HG03060 (cell line): ENCODE measurements around the gene GABRD.

Experiments used
- ATAC-seq: cut with Tn5 transposase; IDR thresholded peaks from one replicate; pipeline ENCODE4 v1.9.1; 2021; ENCODE audit warnings: low read depth, moderate number of reproducible peaks; ENCODE audit not compliant: unreplicated experiment

GABRD gene

DNA sequence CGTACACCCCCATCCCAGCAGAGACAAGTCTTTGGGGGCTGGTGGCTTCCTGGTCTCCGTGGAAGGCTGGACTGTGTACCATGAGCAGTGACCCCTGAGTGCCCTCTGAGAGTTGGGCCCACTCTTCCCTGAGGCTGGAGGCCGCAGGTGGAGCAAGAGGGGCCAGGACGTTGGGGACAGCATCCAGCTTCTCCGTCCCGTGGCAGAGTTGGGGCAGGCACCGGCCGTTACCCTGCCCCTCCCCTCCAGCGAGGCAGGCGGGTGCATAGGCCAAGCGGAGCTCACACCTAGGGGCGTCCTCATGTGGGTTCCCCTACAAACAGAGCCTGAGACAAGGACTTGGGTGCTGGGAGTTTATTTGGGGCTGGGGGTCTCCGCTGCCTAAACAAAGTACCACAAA is 14.0 kb downstream of the GABRD start:
- no peak for ATAC-seq

DNA sequence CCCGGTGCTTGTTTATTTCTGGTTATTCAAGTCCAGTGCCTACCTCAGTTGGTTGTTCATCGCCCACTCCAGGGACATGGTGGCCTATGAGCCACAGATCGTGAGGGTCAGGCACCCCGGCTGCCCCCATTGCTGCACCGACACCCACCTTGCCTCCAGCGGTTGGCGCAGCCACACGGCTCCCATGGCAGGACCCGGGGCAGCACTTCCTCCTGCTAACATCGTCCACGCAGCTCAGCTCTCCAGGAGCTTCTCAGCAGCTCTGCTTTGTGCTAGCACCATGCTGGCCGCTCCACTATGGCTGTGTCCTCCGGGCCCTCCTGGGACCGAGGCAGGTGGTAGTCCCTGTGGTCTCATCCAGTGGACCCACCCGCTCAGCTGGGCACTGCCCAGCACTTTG is 17.1 kb downstream of the GABRD start:
- ATAC-seq: no peak

DNA sequence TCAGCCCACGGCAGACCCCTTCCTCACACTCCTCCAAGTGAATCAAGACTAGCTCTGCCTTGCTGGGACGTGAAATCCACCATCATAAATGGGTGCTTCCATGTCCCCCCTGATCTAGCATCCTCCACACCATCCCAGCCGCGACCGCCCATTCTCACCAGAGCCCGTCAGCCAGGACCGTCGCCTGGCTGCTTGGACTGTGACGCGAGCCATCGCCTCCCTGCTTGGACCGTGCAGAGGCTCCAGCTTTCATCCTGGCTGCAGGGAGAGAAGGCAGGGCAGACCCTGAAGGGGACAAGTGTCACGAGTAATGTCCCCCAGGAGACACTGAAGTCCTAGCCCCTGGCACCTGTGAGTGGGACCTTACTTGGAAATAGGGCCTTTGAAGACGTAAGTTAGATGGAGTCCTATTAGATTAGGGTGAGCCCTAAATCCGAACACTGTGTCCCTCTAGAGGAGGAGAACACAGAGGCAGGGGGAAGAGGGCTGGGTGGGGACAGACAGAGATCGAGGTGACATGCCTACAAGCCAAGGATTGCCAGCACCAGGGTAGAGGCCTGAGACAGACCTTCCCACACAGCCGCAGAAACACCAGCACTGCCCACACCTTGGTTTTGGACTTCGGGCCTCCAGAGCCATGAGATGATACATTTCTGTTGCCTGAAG is 18.3 kb downstream of the GABRD start:
- no peak for ATAC-seq

DNA sequence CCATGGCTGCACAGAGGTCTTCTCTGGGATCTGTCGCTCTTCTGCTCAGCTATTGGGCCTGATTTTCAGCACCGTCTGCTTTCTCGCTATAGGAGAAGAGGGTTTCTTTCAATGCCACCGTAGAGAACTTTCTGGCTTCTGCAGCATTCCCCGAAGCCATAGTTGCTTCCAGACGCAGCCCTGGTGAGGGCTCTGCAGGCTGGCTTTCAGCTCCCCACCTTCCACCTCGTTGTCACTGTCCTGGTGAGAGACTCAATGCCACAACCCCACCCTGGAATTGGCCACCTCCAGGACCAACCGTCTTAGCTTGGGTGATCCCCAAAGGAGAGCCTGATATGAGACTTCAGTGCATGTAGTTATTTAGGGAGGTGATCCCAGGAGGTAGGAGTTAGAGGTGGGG is 19.1 kb downstream of the GABRD start:
- ATAC-seq: no peak

DNA sequence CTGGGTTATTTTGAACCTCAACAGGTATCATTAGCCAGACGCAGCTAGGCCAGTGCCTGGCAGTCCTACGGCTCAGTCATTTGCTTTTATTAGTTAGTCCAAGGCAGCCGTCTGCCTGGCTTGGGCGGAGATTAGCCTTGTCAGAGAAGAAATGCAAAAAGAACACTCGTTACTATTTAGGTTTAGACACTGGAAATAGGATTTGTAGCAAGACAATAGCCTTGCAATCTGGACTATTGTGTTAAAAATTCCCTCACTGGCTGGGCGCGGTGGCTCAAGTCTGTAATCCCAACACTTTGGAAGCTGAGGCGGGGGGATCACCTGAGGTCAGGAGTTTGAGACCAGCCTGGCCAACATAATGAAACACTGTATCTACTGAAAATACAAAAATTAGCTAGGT is 20.1 kb downstream of the GABRD start:
- no peak for ATAC-seq

DNA sequence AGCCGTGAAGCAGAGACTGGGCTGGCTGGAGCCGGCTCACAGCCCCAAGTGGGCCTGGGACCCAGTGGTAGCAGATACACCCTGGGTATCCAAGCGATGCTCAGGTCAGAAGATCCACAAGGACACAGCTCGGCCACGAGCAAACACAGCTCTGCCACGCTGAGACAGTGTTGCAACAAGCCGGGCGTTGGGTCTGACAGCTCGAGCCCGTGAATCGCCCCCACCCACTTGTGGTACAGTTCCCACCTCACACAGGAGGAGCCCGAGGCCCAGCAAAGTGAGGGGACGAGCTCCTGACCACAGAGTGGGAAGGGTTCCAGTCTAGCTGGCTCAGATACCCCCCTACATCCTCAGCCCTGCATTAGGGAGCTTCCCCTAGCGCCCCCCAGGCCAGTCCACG is 22.2 kb downstream of the GABRD start:
- ATAC-seq: no peak

DNA sequence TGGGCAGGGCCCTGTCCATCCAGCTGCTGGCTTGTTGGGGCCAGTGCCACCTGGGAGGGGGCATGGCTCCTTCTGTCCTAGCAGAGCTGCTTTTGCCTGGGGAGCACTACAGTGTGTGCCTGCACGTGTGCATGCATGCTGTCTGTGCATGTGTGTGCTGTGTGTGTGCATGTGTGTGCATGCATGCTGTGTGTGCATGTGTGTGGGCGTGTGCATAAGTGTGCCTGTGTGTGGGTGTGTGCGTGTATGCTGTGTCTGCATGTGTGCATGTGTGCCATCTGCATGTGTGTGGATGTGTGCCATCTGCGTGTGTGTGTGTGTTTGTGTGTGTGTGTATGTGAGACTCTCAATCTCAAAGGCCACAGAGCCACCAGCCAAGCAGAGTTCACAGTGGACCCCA is 22.7 kb downstream of the GABRD start:
- ATAC-seq: no peak

DNA sequence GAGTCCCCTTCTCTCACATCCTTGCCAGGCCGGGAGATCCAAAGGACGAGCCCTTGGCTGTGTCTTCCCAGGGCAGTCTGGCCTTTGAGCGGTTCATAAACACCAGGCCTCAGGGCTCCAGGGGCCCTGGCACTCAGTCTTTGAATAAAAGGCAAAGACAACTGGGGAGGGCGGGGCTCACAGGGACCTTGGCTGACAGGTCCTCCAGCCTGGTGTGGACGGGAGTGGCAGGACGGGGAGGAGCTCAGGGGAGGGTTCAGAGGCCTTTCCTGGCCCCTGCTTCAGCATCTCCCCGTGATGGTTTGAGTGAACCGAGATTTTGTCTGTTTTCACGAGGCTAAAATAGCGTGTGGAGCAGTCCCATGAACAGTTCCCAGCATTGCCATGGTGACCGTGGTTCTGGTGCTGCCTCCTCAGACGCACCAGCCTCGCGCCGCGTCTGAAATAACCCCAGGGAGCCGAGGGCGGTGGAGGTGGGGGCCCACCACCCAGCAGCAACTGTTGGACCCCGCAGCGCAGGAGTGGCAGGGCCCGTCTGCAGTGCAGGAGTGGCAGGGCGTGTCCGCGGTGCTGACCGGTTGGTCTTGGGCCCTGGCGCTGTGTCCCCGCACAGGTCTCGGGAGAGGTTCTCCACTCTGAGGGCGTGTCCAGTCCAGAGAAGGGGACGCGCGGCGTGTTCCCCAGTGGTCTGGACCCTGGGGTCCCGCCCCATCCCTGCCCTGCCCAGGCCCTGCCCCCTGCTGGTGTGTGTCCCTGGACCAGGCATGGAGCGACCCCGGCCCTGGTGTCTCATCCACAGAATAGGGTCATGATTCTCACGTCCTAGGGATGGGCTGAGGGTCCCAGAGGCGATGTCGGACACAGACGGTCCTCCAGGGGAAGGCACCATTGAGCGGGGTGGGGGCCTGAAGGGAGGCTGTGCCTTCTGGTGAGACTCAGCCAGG is 24.0 kb downstream of the GABRD start:
- no peak for ATAC-seq

DNA sequence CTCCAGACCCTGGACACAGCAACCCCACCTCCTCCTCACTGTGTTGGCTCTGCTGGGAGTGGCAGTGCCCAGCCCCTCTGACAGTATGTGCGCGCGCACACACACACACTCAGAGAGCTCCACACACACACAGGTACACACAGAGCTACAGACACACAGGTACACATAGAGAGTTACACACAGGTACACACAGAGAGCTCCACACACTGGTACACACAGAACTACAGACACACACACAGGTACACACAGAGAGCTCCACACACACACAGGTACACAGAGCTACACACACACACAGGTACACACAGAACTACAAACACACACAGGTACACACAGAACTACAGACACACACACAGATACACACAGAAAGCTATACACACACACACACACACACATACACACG is 24.7 kb downstream of the GABRD start:
- ATAC-seq: no peak

DNA sequence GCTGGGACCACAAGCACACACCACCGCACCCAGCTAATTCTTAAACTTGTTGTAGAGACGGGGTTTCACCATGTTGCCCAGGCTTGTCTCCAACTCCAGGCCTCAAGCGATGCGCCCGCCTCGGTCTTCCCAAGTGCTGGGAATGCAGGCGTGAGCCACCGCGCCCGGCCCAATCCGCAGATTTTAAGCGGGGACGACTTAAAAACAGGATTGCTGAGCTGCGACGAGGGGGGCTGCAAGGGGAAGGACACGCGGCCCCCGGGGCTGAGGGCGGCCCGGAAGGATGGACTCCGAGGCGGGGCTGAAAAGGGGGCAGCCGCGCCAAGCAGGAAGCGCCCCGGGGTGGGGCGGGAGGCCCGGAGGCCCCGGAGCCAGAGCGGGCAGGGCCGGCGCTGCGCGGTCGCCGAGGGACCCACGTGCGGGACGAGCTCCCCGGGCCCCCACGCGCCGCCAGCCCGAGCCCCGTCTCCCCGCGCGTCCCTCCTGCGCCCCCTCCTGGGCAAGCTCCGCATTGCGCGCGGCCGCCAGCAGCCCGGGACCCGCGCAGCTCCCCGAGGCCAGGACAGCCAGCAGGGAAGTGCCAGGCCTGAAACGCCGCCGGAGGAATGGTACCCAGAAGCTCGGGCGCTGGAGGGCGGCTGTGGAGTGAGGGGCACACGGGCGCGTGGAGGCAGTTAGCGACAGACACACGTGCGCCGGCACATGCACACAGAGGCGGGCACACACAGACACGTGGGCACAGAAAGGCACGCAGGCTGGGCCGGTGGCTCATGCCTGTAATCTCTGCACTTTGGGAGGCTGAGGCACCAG is 25.6 kb downstream of the GABRD start:
- no peak for ATAC-seq

DNA sequence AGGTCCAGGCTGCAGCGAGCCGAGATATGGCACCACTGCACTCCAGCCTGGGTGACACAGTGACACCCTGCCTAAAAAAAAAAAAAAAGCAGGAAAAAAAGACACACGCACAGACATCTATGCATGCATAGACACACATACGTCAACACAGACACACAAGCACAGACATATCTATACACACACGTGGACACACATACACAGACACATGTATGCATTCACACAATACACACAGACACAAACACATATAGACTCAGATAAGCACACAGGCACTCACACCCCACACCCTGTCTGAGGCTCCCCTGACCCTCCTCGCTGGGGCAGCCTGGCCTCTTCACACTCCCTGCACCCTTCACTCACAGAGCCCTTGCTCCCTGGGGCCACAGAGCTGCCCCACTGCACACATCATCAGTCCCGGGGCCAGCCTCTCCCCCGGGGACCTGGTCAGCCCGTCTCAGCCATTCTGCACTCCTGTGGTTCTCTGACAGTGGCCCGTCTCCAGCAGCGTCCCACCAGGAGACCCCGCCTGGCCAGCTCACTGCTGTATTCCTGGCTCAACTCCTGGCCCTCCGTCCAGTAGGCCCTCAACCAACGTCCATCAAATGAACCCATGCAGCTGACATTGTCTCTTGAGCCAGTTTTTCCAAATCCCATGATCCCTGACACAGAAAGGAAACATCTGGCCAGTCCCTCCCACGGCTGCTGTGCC is 26.5 kb downstream of the GABRD start:
- no peak for ATAC-seq

DNA sequence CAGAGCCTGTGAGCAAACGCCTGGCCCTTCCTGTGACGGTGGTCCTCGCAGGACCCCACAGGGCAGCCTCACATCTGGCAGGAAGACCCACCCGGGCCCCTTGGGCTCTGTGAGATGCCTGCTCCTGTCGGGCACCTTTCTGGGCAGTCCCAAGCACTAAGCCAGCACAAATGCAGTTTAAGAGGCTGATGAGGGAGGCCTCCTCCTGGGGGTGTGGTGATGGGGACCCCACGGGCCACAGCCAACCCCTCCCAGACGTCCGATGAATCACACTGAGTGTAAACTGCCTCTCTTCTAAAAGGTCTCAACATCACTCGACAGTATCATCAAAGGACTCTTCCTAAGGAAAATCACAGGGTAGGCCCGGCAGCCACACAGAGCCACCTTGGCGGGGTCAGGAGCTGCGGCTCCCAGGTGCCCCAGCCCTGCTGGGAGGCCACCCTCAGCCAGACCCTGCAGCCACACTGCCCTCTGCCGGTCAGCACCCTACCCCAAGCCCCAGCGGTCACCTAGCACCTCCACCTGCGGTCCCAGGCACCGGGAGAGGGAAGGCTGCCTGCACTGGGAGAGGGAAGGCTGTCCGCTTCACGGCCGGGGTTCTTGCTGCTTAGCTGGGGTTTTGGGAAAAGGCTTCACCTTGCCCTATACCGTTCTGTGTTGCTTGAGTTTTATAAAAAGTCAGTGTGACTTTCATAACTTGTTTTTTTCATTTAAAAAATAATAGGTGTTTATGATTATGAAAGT is 27.2 kb downstream of the GABRD start:
- no peak for ATAC-seq

DNA sequence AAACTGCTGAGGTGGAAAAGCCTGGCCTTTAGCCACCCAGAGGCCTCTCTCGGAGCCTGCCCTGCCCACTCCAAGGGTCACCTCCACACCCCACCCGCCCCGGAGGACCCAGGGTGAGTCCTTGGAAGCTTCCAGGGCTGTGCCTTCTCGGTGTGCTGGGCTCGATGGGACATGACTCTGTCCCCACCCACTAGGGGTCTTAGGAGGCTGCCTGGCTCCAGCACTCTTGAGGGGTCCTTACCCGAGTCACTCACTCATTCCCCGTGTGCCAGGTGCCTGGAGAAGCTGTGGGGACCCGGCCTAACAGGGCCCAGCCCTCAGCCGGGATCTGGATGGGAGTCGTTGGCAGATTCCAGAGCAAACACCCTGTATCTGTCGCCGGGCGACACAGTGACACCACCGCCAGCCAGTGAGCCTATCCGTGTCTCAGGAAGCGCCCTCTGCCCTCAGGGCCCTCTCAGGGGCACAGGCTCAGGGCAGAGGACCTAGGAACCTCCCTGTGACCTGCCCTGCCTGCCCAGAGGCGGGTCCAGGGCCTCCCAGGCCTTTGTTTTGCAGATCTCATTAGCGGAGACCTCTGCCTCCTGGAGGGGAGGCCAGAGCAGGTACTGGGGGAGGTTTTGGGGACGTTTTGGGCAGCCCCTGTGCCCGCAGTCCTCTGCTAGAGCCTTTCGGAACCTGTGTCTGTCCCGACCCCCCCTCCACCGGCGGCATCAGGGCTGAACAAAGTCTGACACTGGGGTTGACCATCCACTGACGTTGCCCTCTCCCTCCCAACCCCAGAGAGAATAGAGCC is 28.0 kb downstream of the GABRD start:
- ATAC-seq: no peak

DNA sequence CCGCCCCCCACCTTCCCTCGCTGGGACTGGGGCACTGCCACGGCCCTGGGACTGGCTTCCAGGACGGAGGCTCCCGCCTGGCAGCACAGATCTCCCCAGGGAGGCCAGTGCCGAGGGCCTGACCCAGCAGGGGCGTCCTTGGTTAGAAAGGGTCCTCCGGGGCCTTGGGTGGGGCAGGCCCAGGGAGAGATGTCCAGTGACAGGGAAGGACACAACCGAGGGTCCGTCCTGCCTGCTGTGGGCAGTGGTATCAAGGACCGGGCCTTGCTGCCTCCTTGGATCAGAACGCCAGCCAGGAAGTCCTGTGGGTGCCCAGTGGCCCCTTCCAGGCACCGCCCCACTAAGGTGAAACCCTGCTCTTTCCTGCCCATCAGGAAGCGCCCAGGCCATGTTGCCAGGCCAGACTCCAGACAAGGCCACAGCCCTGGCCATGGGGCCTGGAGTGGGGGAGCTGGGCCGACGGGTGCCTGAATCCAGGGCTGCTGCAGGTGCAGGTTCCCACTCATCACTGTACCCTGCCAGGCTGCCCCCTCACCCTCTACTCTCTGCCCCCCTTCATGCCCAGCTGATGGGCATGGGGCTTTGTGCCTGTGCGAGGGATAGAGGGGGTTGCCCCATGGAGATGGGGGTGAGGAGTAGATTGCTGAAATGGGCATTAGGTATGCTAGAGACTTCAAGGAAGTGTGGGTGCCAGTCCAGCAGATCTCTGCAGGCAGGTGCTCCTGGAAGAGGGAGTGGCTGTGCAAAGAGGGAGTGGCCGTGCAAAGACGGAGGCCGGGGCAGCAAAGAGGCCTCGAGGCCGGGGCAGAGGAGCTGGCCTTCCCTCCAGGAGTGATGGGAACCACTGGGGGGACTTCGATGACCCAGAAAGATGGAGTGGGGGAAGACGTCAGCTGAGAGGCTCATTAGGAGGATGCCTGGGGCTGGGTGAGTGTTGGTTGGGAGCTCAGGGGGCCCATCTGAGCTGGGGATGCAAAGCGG is 28.9 kb downstream of the GABRD start:
- ATAC-seq: no peak

DNA sequence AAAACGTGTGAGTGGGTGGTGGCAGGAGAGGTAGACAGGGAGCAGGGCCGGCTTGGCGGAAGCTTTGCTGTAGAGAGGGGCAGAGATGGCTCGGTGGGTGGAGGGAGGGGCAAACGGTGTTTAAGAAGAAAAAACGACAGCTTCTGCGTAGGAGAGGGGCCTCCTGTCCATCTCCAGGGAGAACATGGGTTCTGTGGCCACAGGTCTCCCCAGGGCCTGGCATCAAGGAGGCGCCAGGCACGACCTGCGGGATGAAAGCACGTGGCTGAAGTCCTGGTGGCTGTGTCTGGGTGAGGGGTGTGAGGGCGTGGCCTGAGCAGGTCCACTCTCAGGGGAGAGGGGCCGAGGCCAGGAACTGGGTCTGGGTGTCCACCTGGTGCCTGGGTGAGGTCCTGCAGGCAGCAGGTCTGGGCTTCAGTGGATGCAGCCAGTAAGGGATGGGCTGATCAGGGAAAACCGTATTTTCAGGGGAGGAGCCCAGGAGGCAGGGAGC is 30.1 kb downstream of the GABRD start:
- ATAC-seq: no peak

DNA sequence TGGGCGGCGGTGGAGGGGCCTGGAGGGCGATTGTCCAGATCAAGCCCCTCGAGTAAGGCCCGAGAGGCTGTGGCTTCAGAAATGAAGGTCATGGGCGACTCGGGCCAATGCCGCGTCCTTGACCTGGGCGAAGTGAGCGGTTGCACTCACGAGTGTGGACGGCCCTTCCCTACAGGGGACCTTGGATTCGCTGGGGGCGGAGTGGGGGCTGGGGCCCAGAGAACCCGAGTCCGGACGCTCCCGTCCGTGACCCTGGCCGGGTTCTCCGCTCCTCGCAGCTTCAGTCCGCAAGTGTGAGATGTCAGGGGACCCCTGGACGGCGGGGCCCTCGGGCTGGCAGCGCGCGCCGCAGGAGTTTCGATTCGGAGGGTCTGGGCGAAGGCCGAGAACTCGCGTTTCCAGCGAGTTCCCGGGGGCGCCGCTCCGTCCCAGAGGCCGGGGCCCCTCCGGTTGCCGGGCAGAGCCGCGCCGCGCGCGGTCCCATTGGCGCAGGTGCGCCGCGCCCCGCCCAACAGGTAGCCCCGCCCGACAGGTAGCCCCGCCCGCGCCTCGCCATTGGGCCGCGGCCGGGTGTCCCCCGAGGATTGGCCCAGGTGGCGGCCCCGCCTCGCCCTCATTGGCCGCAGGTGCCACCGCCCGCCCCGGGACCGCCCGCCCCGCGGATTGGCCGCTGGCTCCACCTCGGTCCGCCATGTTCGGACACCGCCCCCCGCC is 30.7 kb downstream of the GABRD start, which contains the start of gene PRKCZ:
Gene PRKCZ, plus strand, starts transcription at position 694 of the 714 bp plus-strand sequence. CDS start 220 bp downstream, outside the sequence.
- no peak for ATAC-seq

DNA sequence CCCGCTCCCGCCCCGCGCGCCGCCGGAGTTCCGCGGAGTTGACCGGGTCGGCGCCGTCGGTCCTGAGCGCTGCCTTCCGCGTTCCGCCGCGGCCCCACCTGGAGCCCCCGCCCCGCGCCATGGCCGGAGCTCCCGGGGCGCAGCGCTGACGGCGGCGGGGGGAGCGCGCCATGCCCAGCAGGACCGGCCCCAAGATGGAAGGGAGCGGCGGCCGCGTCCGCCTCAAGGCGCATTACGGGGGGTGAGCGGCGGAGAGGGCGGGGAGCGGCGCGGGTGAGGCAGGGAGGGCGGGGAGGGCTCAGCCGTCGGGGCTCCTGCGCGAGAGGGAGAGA is 31.3 kb downstream of the GABRD start:
- ATAC-seq: no peak
